HG03558 (cell line): ENCODE results near the gene EHD2.

Source experiments
- ATAC-seq: cut with Tn5 transposase; IDR thresholded peaks from one replicate; pipeline ENCODE4 v1.9.1; 2021; ENCODE audit warnings: moderate number of reproducible peaks; ENCODE audit not compliant: unreplicated experiment; ENCODE audit errors: extremely low read depth

The EHD2 gene

DNA sequence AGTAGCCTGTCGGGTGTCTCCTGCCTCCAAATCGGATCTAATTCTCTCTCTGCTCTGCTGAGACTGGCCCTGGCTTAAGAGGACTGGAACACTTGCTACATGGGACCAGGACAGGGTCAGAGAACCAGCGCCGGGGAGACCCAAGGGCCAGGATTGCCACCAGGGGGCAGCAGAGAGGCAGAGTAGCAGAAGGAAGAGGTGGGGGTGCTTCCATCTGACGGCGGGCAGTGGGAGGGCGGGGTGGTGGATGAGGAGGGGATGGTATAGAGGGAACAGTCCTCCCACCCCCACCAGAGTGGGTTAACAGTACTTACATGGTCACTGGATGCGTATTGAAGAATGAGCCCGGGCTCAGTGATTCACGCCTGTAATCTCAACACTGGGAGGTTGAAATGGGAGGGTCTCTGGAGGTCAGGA lies 77.2 kb downstream of the EHD2 start:
- ATAC-seq = no peak

DNA sequence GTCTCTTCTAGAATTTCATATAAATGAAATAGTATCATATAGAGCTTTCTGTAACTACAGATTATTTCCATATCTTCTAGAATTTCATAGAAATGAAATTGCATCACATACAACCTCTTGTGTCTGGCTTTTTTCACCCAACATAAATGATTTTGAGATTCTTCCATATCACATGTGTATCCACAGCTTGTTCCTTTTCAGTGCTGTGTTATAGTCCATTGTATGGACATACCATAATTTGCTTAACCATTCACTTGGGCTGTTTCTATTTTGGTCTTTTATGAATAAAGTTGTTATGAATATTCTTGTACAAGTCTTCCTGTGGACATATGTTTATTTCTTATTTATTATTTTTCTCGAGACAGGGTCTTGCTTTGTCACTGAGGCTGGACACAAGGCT lies 79.4 kb downstream of the EHD2 start:
- ATAC-seq = no peak
